ENCODE results near the gene MYO1E.
"Not testable (repeated sequence)": the region's sequence is repeated elsewhere in the genome, so short reads cannot be mapped to it uniquely, and the experiment has no call there.

The MYO1E gene

DNA sequence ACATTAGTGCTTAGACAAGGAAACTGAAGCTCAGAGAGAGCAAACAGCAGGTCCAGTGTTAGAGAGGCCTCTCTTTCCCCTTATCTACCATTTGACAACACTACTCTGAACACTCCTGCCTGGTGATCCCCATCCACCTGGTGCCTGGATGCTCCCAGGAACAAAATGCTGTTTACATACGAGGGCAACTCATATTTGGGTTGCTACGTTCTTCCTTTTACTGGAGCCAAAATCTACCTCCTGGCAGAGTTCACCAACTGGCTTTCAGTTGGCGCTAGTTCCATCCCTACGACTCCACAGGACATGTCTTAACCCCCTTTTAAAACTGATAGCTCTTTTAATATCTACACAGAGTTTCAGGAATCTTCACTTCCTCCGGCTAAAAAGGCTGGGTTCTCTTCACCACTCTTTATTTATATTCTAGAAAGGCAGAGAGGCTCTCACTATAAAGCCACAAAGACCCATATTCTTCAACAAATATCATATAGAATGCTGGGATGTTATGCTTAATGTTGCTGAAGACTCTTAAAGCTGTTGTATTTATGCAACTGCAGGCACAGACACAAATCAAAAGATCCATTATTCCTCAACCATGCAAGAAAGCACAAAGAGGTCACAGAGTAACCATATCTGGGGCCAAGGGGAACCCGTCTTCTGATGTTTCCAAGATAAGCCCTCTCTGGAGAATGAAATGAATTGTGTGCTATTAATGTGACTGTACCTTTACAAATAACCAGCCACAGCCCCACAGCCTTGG, 219.8 kb downstream of the MYO1E start:
- no peak overlapping the region for H3K4me3 ChIP-seq (ENCODE audit: low read depth, low read length)
- no peak for DNase-seq (ENCODE audit: low read depth)
- TF ChIP-seq, protein P1, sequence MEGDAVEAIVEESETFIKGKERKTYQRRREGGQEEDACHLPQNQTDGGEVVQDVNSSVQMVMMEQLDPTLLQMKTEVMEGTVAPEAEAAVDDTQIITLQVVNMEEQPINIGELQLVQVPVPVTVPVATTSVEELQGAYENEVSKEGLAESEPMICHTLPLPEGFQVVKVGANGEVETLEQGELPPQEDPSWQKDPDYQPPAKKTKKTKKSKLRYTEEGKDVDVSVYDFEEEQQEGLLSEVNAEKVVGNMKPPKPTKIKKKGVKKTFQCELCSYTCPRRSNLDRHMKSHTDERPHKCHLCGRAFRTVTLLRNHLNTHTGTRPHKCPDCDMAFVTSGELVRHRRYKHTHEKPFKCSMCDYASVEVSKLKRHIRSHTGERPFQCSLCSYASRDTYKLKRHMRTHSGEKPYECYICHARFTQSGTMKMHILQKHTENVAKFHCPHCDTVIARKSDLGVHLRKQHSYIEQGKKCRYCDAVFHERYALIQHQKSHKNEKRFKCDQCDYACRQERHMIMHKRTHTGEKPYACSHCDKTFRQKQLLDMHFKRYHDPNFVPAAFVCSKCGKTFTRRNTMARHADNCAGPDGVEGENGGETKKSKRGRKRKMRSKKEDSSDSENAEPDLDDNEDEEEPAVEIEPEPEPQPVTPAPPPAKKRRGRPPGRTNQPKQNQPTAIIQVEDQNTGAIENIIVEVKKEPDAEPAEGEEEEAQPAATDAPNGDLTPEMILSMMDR (IDR thresholded peaks at IDR 0.05; ENCODE audit: low read depth, low read length, missing control alignments), result no peak

DNA sequence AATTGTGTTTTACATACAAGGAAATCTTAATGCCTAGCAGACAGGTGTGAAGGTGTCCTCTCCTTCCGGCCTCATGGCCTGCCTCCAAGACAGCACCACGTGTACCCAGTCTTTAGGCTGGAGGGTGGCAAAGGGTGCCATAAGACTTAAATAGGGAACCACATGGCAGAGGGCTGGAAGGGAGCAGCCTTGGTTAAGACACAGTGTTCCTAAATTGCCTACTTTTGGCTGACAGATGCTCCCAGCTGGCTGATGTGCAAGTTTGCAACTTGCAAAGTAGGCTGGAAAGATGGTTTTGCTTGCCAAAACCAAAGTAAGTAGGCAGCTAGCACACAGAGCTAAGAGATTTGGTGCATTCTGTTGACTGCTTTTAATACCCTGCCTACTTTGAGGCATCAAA, 222.5 kb downstream of the MYO1E start:
- no peak for DNase-seq (ENCODE audit: low read depth)
- TF ChIP-seq, protein P1 (IDR thresholded peaks at IDR 0.05; ENCODE audit: low read depth, low read length, missing control alignments), result no peak

DNA sequence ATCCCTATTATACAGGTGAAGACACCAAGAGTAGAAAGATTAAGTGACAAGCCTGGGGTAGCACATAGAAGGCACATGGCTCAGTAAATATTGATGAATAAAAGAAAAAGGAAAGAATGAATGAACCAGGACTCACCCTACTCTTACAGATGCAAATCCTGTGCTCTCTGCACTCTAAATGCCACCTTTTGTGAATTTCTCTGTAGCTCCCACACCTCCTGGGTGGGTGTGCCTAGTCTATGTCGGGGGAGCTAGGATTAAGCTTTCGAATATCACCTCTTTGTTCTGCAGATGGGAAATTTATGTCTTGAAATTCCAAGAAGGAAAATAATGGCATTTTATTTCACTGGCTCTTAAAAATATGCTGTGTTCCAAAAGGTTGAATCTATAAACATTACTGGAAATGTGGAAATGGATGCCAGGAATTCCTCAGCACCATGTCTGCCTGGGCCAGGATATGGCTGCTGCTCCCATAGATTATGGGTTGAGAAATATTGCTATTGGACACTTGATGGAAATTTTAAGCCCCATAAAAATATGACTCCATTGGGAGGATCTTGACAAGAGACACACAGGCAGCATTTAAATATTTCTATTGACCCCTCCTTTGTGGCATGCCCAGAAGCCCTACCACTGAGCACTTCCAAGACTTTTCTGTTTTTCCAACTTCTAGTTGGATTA, 224.4 kb downstream of the MYO1E start:
- H3K4me3 ChIP-seq (ENCODE audit: low read depth, low read length), result no peak overlapping the region
- no peak for DNase-seq (ENCODE audit: low read depth)

More for the DNA sequence above, 222.5 kb downstream of the MYO1E start:
- H3K4me3 ChIP-seq (ENCODE audit: low read depth, low read length), result no peak overlapping the region

DNA sequence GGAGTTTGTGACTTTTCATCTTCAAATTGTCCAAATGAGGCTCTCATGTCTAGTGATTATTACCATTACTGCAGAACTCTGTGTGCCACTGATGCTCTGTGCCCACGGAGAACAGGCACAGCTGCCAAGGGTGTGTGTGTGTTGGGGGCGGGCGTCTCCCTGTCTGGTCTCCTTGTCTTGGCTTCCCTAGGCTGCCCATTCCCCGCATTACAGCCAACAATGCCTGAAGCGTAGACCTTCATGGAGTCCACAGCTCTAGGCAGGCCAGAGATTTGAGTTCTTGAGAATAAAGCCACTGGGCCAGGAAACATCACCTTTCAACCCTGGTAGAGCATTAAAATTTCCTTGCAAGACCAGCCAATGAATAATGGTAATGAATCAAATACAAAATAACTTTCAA, 225.0 kb downstream of the MYO1E start:
- no peak overlapping the region for H3K4me3 ChIP-seq (ENCODE audit: low read depth, low read length)
- DNase-seq (ENCODE audit: low read depth), result no peak
- TF ChIP-seq, protein P1 (IDR thresholded peaks at IDR 0.05; ENCODE audit: low read depth, low read length, missing control alignments), result no peak

More for the DNA sequence above, 224.4 kb downstream of the MYO1E start:
- TF ChIP-seq, protein P1 (IDR thresholded peaks at IDR 0.05; ENCODE audit: low read depth, low read length, missing control alignments), result no peak

DNA sequence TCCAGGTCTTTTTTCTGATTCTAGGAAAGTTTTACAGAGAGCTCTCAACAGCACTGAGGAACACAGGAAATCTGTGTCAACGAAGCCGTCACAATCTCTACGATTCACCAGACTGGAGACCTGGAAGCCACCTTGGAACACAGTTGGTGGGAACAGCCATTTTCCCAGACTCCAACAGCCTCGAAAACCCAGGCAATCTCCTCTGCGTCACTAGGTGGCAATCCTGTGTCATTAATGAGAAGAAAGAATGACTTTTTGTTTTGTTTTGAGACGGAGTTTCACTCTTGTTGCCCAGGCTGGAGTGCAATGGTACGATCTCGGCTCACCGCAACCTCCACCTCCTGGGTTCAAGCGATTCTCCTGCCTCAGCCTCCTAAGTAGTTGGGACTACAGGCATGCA, 228.1 kb downstream of the MYO1E start:
- TF ChIP-seq, protein P1 (IDR thresholded peaks at IDR 0.05; ENCODE audit: low read depth, low read length, missing control alignments), result peak; percentile 12
- DNase-seq (ENCODE audit: low read depth); H3K4me3 ChIP-seq (ENCODE audit: low read depth, low read length): not testable (repeated sequence)

DNA sequence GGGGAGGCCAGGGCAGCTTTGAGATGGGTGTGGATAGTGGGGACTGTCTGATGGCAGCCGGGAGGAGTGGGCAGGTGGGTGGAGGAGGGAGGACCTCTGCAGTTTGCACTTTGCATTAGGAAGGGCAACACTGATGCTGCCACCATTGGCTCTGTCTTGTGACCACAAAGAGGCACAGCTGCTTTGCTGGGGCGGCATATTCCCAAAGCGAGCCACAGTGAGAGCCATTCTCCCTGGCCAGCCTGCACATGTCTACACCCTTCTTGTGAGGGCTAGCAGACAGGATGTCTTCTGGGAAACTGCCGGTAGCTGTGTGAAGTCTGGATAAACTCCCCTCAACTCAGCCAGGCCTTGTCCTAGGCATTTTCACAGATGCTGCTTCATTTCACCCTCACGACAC, 229.4 kb downstream of the MYO1E start:
- no peak for DNase-seq (ENCODE audit: low read depth)
- TF ChIP-seq, protein P1 (IDR thresholded peaks at IDR 0.05; ENCODE audit: low read depth, low read length, missing control alignments), result no peak

More for the DNA sequence above, 229.4 kb downstream of the MYO1E start:
- H3K4me3 ChIP-seq (ENCODE audit: low read depth, low read length), result no peak overlapping the region
